ENCODE results near the gene COPS3. TPM values are rescaled to one million over a fixed set of nuclear protein-coding genes. Genes with fewer than 3 reads are reported as not detected.

COPS3 gene
- total and polyA plus RNA-seq, 2 of the 8 experiments (the other 6 are each of a cell fraction or from before 2014, with no cell fraction given): 82.9 to 110 TPM

DNA sequence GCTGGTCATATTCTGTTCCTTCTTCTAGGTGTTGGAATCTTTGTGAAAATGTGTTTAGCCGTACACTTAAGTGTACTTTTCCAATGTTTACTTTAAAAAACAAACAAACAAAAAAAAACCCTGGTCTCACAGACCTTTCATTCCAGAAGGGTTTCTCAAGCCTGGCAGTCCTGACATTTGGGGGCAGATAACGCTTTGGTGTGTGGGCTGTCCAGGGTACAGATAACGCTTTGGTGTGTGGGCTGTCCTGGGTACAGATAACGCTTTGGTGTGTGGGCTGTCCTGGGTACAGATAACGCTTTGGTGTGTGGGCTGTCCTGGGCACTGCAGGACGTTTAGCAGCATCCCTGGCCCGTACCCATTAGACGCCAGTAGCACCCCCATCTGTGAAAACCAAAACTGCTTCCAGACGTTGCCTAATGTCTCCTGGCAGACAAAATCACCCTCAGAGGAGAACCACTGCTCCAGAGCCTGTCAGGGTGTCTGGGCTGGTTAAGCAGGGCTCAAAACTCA, 28.8 kb downstream of the COPS3 start:
- no peaks in the 10 kb centered on the region for H3K9me3 ChIP-seq (ENCODE audit: insufficient read depth in 2 of 2, low read depth in 1 of 2, low read length in 1 of 2)
- H2AK5ac ChIP-seq (ENCODE audit: low read depth, low read length): no peak overlapping the region
- H3K4me1 ChIP-seq (replicated peaks in 1 of 4; ENCODE audit: control insufficient read depth in 3 of 4, insufficient read depth in 4 of 4, low read length in 3 of 4): no peaks in the 10 kb centered on the region
- no peak overlapping the region for H3K27ac ChIP-seq (ENCODE audit: low read depth, low read length)
- no peak overlapping the region for H3K56ac ChIP-seq (replicated peaks; ENCODE audit: insufficient read length, low read depth, low read length)
- H3K79me2 ChIP-seq (ENCODE audit: control insufficient read depth in 1 of 2, insufficient read depth in 2 of 2, low read length in 2 of 2): no peaks in the 10 kb centered on the region
- no peak overlapping the region for H3K23ac ChIP-seq (ENCODE audit: insufficient read length)
- H3K9ac ChIP-seq (replicated peaks in 1 of 4; ENCODE audit: extremely low read depth in 1 of 4, low read depth in 3 of 4, low read length in 3 of 4): no peak overlapping the region
- POLR2A ChIA-PET (ENCODE audit: partially characterized antibody): no interaction called here
- peaks cover 2% of the 10 kb centered on the region; the same call in 1 of the 2 replicates for H3K79me1 ChIP-seq (ENCODE audit: low read depth, low read length)
- H3K18ac ChIP-seq (ENCODE audit: extremely low read depth, low read length): no peak overlapping the region
- H4K20me1 ChIP-seq (replicated peaks in 1 of 2; ENCODE audit: control insufficient read depth in 1 of 2, insufficient read depth in 2 of 2, low read length in 2 of 2): peaks cover 3% of the 10 kb centered on the region in 2 experiments
- H3K14ac ChIP-seq (ENCODE audit: insufficient read length): no peak overlapping the region
- H3K36me3 ChIP-seq (ENCODE audit: control insufficient read depth in 2 of 4, insufficient read depth in 4 of 4, low read length in 3 of 4): peaks cover 18 to 58% (median 42%) of the 10 kb centered on the region in 4 experiments
- no peak for FAIRE-seq
- H2BK5ac ChIP-seq (ENCODE audit: low read depth, low read length): no peak overlapping the region
- no peak overlapping the region for H3K4me3 ChIP-seq (ENCODE audit: extremely low read depth in 1 of 4, insufficient read depth in 2 of 4, low read depth in 3 of 4, low read length in 4 of 4)
- 87% methylated on average over 9 of the region's 9 CpGs; no CpG with 5 or more reads in 1 of the 2 experiments for WGBS, 2 experiments (ENCODE audit: extremely low coverage in 1 of 2, insufficient coverage in 1 of 2, insufficient read length in 1 of 2, insufficient replicate concordance in 2 of 2, low coverage in 1 of 2, low lambda C conversion rate in 2 of 2, missing lambda C conversion rate in 1 of 2)
- no peak overlapping the region for H2BK15ac ChIP-seq (ENCODE audit: low read length)
- H4K8ac ChIP-seq (ENCODE audit: extremely low read depth, insufficient read depth, low read length): no peak overlapping the region
- no peaks in the 10 kb centered on the region for H3K23me2 ChIP-seq (ENCODE audit: low read depth, low read length)
- H2AFZ ChIP-seq (ENCODE audit: low read length): no peak overlapping the region
- DNase-seq (ENCODE audit: low read depth in 1 of 2, low spot score in 2 of 2): no peak
- no peak overlapping the region for H4K5ac ChIP-seq (ENCODE audit: insufficient read length, low read depth, low read length)
- no peak overlapping the region for H3K4ac ChIP-seq (replicated peaks; ENCODE audit: insufficient read length, low read depth, low read length)
- no peak overlapping the region for H2BK12ac ChIP-seq (ENCODE audit: low read depth, low read length)
- no peak overlapping the region for H3K4me2 ChIP-seq (ENCODE audit: insufficient read depth in 1 of 2, low read depth in 2 of 2, low read length in 2 of 2)
- H2BK20ac ChIP-seq (ENCODE audit: low read length): no peak overlapping the region
- CTCF ChIA-PET (ENCODE audit: partially characterized antibody): interaction anchor here (1.2 to 1.4 kb wide), 2 partner anchors 10 to 18 kb away, joined by 3 to 6 read pairs; no protein-coding TSS in a partner anchor
- no peak overlapping the region for H4K91ac ChIP-seq (replicated peaks; ENCODE audit: insufficient read length, low read length)
- no peaks in the 10 kb centered on the region for H3K27me3 ChIP-seq (replicated peaks in 1 of 4; ENCODE audit: control insufficient read depth in 3 of 4, extremely low read depth in 1 of 4, insufficient read depth in 3 of 4, low read length in 3 of 4)
- no peak overlapping the region for H2BK120ac ChIP-seq (replicated peaks; ENCODE audit: low read depth, low read length)
- TF ChIP-seq PHF8 (conservative IDR thresholded peaks at IDR 0.05; ENCODE audit: low read depth, low read length) (no peak), NANOG (IDR thresholded peaks at IDR 0.05; ENCODE audit: insufficient read depth, low read depth, low read length, poor library complexity, severe bottlenecking) (no peak), FOSL1 (IDR thresholded peaks at IDR 0.05; ENCODE audit: insufficient read depth, low read depth, low read length) (no peak), SIN3A (conservative IDR thresholded peaks at IDR 0.05 in 1 of 2, IDR thresholded peaks at IDR 0.05 in 1 of 2; ENCODE audit: low read depth in 1 of 2, low read length in 2 of 2) (no peak), SP1 (IDR thresholded peaks at IDR 0.05; ENCODE audit: low read depth, low read length) (no peak), EGR1 (IDR thresholded peaks at IDR 0.05; ENCODE audit: borderline replicate concordance, low read depth, low read length) (no peak), SP2 (IDR thresholded peaks at IDR 0.05; ENCODE audit: low read length) (no peak), TEAD4 (IDR thresholded peaks at IDR 0.05; ENCODE audit: low read depth, low read length) (no peak), GABPA (IDR thresholded peaks at IDR 0.05; ENCODE audit: borderline replicate concordance, insufficient read depth, low read length) (no peak), SP4 (IDR thresholded peaks at IDR 0.05; ENCODE audit: low read length) (no peak), JUN (IDR thresholded peaks at IDR 0.05; ENCODE audit: low read depth, low read length) (no peak), JUND (IDR thresholded peaks at IDR 0.05; ENCODE audit: low read length) (no peak)
- TF ChIP-seq, protein P1, sequence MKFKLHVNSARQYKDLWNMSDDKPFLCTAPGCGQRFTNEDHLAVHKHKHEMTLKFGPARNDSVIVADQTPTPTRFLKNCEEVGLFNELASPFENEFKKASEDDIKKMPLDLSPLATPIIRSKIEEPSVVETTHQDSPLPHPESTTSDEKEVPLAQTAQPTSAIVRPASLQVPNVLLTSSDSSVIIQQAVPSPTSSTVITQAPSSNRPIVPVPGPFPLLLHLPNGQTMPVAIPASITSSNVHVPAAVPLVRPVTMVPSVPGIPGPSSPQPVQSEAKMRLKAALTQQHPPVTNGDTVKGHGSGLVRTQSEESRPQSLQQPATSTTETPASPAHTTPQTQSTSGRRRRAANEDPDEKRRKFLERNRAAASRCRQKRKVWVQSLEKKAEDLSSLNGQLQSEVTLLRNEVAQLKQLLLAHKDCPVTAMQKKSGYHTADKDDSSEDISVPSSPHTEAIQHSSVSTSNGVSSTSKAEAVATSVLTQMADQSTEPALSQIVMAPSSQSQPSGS (IDR thresholded peaks at IDR 0.05; ENCODE audit: low read length): no peak
